ENCODE measurements around the gene AUTS2. TPM values are rescaled to one million over a fixed set of nuclear protein-coding genes. Genes with fewer than 3 reads are reported as not detected.

Gene AUTS2
- total RNA-seq, 1 donor from 2014 or later, result 0.20 TPM

DNA sequence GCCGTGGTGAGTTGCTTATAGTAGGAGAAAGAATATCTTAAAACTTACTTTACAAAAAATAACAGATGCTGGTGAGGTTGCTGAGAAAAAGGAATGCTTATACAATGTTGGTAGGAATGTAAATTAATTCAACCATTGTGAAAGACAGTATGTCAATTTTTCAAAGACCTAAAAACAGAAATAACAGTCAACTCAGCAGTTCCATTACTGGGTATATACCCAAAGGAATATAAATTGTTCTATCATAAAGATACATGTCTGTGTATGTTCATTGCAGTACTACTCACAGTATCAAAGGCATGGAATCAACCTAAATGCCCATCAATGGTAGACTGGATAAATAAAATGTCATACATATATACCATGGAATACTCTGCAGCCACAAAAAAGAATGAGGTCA lies 420.4 kb downstream of the AUTS2 start:
- DNase-seq (ENCODE audit: low read depth, low spot score), result no peak

- DNase-seq (ENCODE audit: low read depth, low spot score), result no peak
Observed at GRCh38 chr7:70027867-70028266, 429.6 kb downstream of the AUTS2 start.

GRCh38 chr7:70028620-70029019 lies 430.3 kb downstream of the AUTS2 start:
- DNase-seq (ENCODE audit: low read depth, low spot score), result no peak

- DNase-seq (ENCODE audit: low read depth, low spot score), result no peak
Observed at GRCh38 chr7:70029993-70030392, 431.7 kb downstream of the AUTS2 start.

- no peak for DNase-seq (ENCODE audit: low read depth, low spot score)
Observed at GRCh38 chr7:70030745-70031144, 432.5 kb downstream of the AUTS2 start.

GRCh38 chr7:70031245-70031644 lies 433.0 kb downstream of the AUTS2 start:
- no peak for DNase-seq (ENCODE audit: low read depth, low spot score)

DNA sequence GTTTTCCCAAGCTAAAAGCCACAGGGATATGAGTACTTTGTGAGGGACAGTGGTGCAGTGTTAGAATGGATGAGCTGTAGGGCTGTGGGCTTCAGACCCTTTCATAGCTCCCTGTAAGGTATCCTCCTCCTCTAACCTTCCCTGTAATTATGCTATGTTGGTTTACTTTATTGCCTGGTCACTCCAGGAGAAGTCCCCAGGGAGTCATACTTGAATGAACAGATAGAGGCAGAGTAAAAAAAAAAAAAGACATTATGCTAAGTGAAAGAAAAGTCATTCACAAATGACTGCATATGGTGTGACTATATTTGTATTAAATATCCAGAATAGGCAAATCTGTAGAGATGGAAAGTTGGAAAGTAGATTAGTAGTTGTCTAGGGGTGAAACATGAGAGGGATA lies 434.4 kb downstream of the AUTS2 start:
- DNase-seq (ENCODE audit: low read depth, low spot score), result no peak

- DNase-seq (ENCODE audit: low read depth, low spot score), result no peak
Observed at GRCh38 chr7:70033226-70033625, 435.0 kb downstream of the AUTS2 start.

DNA sequence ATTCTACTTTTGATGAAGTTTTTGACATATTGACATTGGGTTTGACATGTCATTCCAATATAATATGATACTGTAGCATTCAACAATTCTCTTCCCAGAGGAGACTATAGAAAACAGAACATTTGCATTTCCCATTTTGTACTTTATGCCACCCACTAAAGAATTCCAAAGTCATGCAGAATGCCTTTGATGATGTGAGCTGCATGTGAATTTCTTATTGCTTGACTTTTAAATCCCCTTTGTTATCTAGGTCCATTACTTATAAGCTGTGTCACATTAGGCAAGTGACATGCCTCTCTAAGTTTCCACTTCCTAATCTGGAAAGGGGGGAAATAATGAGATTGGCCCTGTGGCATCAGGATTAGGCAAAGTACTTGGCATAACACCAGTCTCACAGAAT lies 436.7 kb downstream of the AUTS2 start:
- DNase-seq (ENCODE audit: low read depth, low spot score), result no peak

- no peak for DNase-seq (ENCODE audit: low read depth, low spot score)
Observed at GRCh38 chr7:70035519-70035918, 437.2 kb downstream of the AUTS2 start.

- no peak for DNase-seq (ENCODE audit: low read depth, low spot score)
Observed at GRCh38 chr7:70035955-70036354, 437.7 kb downstream of the AUTS2 start.

GRCh38 chr7:70036695-70037094 lies 438.4 kb downstream of the AUTS2 start:
- DNase-seq (ENCODE audit: low read depth, low spot score), result no peak

GRCh38 chr7:70037171-70037933 lies 439.1 kb downstream of the AUTS2 start:
- DNase-seq (ENCODE audit: low read depth, low spot score), result no peak

GRCh38 chr7:70040051-70040450 lies 441.8 kb downstream of the AUTS2 start:
- DNase-seq (ENCODE audit: low read depth, low spot score), result no peak

- no peak for DNase-seq (ENCODE audit: low read depth, low spot score)
Observed at GRCh38 chr7:70040970-70041766, 442.9 kb downstream of the AUTS2 start.

DNA sequence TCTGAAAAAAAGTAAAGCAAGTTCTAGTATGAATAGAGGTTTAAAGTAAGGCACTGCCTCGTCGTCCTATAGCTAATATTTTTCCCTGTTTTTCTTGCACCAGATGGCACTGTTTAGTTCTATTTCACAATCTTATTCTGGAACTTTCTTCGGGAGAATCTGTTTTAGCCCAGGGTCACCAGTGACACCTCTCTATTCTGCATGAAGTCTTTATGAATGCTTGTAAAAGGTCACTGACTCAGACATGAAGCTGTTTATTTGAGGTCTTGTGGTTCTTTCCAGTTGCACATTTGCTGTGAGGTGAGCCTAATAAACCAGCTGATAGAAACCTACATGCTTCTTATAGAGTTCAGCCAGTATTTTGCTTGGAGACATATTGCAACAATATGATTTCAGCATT lies 444.3 kb downstream of the AUTS2 start:
- no peak for DNase-seq (ENCODE audit: low read depth, low spot score)

DNA sequence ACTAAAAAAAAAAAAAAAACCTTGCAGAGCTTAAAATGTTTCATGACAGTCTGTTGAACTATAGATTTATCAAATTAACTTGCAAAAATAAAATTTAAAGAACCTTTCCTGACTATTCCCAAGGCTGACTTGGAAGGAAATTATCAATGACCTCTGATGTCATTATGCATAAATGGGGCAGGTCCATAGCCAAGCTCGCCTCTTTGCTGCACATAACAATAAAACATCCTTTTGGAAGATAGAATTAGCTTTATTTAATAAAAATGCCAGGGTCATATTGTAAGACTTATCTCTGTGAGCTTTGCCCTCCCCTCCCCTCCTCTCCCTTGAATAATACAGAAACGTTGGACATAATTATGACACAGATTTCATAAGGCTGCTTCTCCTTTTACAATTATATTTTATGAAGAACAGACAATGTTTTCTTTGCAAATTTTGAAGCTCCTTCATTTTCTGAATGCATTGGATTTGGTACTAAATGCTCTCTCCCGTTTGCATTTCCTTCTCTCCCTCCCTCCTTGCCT lies 444.8 kb downstream of the AUTS2 start:
- no peak for DNase-seq (ENCODE audit: low read depth, low spot score)

DNA sequence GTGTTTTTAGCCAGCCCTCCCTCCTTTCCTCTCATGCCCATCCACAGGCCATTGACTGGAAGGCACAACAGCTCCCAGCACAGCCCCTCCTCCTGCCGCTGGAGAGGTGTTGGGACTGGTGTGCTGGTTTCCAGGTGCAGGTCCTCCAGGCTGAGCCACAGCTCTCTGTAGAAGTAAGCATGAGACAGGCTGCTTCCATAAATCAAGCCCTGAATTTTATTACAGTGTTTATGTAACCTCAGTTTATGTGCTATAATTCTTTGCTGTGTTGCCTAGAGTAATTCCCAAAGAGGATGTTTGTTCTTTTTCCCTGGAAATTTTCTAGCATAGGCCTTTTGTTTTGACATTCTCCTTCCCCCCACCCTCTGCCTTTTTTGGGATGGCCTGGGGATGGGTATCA lies 445.8 kb downstream of the AUTS2 start:
- DNase-seq (ENCODE audit: low read depth, low spot score), result no peak

DNA sequence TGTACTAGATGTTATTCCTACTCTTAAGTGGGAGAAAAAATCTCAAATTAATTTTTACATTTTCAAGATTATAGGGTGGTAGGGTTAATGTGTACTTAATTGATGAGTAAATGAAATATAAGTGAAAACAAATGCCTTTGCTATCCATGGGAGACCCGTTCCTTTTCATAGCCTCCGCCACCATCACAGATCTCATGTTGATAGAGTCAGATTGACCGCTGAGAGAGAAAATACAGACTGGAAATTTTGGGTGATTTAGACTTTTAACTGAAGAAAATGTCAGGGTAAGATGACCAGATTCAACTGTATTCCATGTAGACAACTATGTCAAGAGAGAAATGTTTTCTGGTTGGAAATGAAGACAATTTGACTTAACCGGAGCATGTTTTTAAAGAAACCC lies 446.2 kb downstream of the AUTS2 start:
- DNase-seq (ENCODE audit: low read depth, low spot score), result no peak

- DNase-seq (ENCODE audit: low read depth, low spot score), result no peak
Observed at GRCh38 chr7:70044981-70045380, 446.7 kb downstream of the AUTS2 start.

DNA sequence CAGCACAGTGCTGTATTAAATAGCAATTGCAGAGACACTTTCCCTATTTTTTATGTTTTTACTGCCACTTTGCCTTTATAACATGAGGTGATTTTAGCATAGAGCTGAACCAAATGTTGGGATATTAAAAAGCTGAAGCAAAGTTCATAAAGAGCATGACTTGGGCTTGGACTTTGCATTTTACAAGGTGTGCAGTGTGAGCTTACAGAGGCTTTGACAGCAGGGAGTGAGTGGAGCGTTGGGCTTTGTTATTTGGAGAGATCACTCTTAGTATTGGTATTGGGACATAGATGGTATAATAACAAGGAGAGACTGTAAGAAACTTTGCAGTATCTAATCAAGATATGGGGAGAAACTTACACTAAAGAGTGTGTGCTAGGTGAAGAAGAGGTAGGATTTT lies 449.1 kb downstream of the AUTS2 start:
- DNase-seq (ENCODE audit: low read depth, low spot score), result no peak

DNA sequence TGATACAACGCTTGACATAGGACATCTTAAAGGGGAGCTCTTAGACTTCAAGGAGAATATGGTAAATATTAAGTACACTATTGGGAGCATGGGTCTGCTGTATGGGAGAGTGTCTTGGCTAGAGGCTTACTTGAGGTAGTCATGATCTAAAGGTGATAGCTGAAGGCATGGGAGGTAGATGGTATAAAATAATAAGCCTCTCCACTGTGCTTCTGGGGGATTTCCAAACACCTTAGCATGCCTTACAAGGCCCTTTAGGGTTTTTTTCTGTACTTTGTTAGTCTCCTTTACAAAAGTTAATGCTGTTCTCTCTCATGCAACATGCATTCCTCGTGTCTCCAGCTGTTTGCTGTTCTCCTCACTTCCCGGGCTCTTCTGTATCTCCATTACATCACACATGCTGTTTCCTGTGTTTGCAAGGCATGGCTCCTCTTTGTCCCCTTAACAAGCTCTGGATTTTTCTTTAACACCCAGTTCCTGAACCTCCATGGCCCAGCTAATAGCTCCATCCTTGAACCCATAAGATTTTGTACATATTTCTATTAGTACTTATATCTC lies 449.7 kb downstream of the AUTS2 start:
- DNase-seq (ENCODE audit: low read depth, low spot score), result no peak

Measured in pulmonary artery endothelial cell (primary cell).